T-cell (primary cell): Measurements from ENCODE around the gene EXOC1. TPM values are rescaled to one million over a fixed set of nuclear protein-coding genes. Genes with fewer than 3 reads are reported as not detected.

Experiments used
- ATAC-seq, 4 experiments: fragments of 200-7000 bp in 3 of 4; fragments of 150-1000 bp in 1 of 4; cut with Tn5 transposase; replicated peaks in 1 of 4; 1 replicate in 3 of 4; 2 replicates in 1 of 4; pipeline ENCODE4 v1.10.0; 2021; ENCODE audit warnings: moderate library complexity in 3 of 4, mild to moderate bottlenecking in 2 of 4, moderate number of reproducible peaks in 1 of 4
- CTCF ChIA-PET, 2 donors: fragments of 300-600 bp; sonication (Branson Sonifier 250); formaldehyde crosslinking; loops; one replicate each; lab custom pipeline; 2022; ENCODE audit warnings: antibody characterized with exemption in 2 of 2; lab: Charles Lee
- POLR2A ChIA-PET, 2 donors: fragments of 300-600 bp; sonication (Branson Sonifier 250); formaldehyde crosslinking; loops; one replicate each; lab custom pipeline; 2022; ENCODE audit warnings: antibody characterized with exemption in 2 of 2; lab: Charles Lee
- DNase-seq, 35 experiments: peaks; one replicate each; pipeline versions ENCODE4 v3.0.0 to v3.0.0-alpha.2; 2013 to 2023
- H3K27ac ChIP-seq: one replicate; pipeline ENCODE4 v1.5.1; 2013; ENCODE audit warnings: low read length
- H3K27me3 ChIP-seq, 2 experiments: replicated peaks in 1 of 2; 1 replicate in 1 of 2; 2 replicates in 1 of 2; pipeline versions ENCODE4 v1.6.1 to v1.7.0; 2013; ENCODE audit warnings: low read length in 1 of 2, mixed read lengths in 1 of 2; ENCODE audit not compliant: control insufficient read depth in 2 of 2, insufficient read depth in 2 of 2; ENCODE audit errors: extremely low read depth in 1 of 2
- H3K36me3 ChIP-seq, 2 donors: 1 replicate in 1 of 2; 2 replicates in 1 of 2; pipeline versions ENCODE4 v1.6.1 to v1.7.0; 2013; ENCODE audit warnings: low read length in 1 of 2; ENCODE audit not compliant: control insufficient read depth in 2 of 2, insufficient read depth in 1 of 2; ENCODE audit errors: extremely low read depth in 1 of 2
- H3K4me1 ChIP-seq, 2 experiments: 1 replicate in 1 of 2; 2 replicates in 1 of 2; pipeline versions ENCODE4 v1.6.1 to v1.7.0; 2013; ENCODE audit warnings: low read length in 2 of 2, mixed read lengths in 1 of 2; ENCODE audit not compliant: insufficient read depth in 2 of 2, control insufficient read depth in 1 of 2; ENCODE audit errors: extremely low read depth in 1 of 2
- H3K4me3 ChIP-seq, 2 donors: 1 replicate in 1 of 2; 2 replicates in 1 of 2; pipeline versions ENCODE4 v1.5.1 to v1.7.0; 2013; ENCODE audit warnings: mild to moderate bottlenecking in 2 of 2, low read length in 1 of 2, moderate library complexity in 1 of 2; ENCODE audit not compliant: control insufficient read depth in 1 of 2; ENCODE audit errors: extremely low read depth in 1 of 2
- H3K9me3 ChIP-seq: 2 replicates; pipeline ENCODE4 v1.7.0; 2013
- H3K27ac Mint-ChIP-seq, 2 donors: one replicate each; pipeline ENCODE4 v1.8.0; 2020 to 2021; ENCODE audit warnings: mild to moderate bottlenecking in 2 of 2, mixed read lengths in 2 of 2
- H3K27me3 Mint-ChIP-seq, 2 donors: one replicate each; pipeline ENCODE4 v1.8.0; 2021 to 2022; ENCODE audit warnings: mixed read lengths in 2 of 2
- H3K36me3 Mint-ChIP-seq: one replicate; pipeline ENCODE4 v1.8.0; 2021; ENCODE audit warnings: mixed read lengths
- H3K4me1 Mint-ChIP-seq, 3 donors: one replicate each; pipeline ENCODE4 v1.8.0; 2020 to 2022; ENCODE audit warnings: mixed read lengths in 3 of 3, mild to moderate bottlenecking in 1 of 3
- H3K4me3 Mint-ChIP-seq, 3 donors: one replicate each; pipeline ENCODE4 v1.8.0; 2020 to 2022; ENCODE audit warnings: mild to moderate bottlenecking in 3 of 3, mixed read lengths in 3 of 3, moderate library complexity in 3 of 3
- H3K9me3 Mint-ChIP-seq, 3 donors: one replicate each; pipeline ENCODE4 v1.8.0; 2020 to 2022; ENCODE audit warnings: mixed read lengths in 3 of 3
- WGBS: methylation state at CpG from one replicate; pipeline ENCODE4 v1.1.5; 2013; ENCODE audit warnings: missing lambda C conversion rate; ENCODE audit not compliant: insufficient coverage; 5-methylcytosine and 5-hydroxymethylcytosine counted together
- total RNA-seq, 35 experiments: library from RNA in 6 of 35; stranded (reverse) in 6 of 35; fragments of 120-200 nt in 1 of 35; gene quantifications; one replicate each; pipeline versions ENCODE4 v1.2.1 to v1.2.4 and lab custom pipeline; 2013 to 2026

EXOC1 gene
- total RNA-seq, 5 donors from 2014 or later (not counting 1 experiment from before 2014, with no cell fraction given) = 20.8 to 37.0 (median 34.7) TPM

- ChIA-PET CTCF (no interaction called here), POLR2A (interaction anchor here in 1 of 2 donors (0.5 kb wide), 1 partner anchor 59 kb away, joined by 5 read pairs; no protein-coding TSS in a partner anchor)
- no peak overlapping the region for H3K4me3 Mint-ChIP-seq
- Histone ChIP-seq H3K4me1 (peaks cover 0 to 3% of the 10 kb centered on the region in 2 experiments), H3K27ac (no peak overlapping the region), H3K27me3 (peaks cover 0 to 6% of the 10 kb centered on the region in 2 experiments), H3K9me3 (no peaks in the 10 kb centered on the region), H3K36me3 (no peaks in the 10 kb centered on the region), H3K4me3 (no peak overlapping the region)
- ATAC-seq (no peak), DNase-seq (no peak)
- H3K9me3 Mint-ChIP-seq = peaks cover 0 to 3% (median 0%) of the 10 kb centered on the region in 3 donors
- peaks cover 19 to 22% of the 10 kb centered on the region in 2 donors for H3K27me3 Mint-ChIP-seq
- no peak overlapping the region for H3K27ac Mint-ChIP-seq
- peaks cover 5 to 7% (median 6%) of the 10 kb centered on the region in 3 donors for H3K4me1 Mint-ChIP-seq
- H3K36me3 Mint-ChIP-seq = no peaks in the 10 kb centered on the region
- WGBS = no CpG with 5 or more reads among the region's 2 CpGs
Measured at GRCh38 chr4:55820279-55820678, 33.2 kb upstream of the EXOC1 start.

GRCh38 chr4:55822329-55822728 is 31.1 kb upstream of the EXOC1 start:
- Mint-ChIP-seq H3K9me3 (no peaks in the 10 kb centered on the region), H3K4me3 (no peak overlapping the region), H3K27me3 (peaks cover 24 to 27% of the 10 kb centered on the region in 2 donors), H3K36me3 (no peaks in the 10 kb centered on the region), H3K4me1 (peaks cover 5 to 7% (median 6%) of the 10 kb centered on the region in 3 donors), H3K27ac (no peak overlapping the region)
- no peak overlapping the region for H3K4me3 ChIP-seq
- H3K27me3 ChIP-seq = peaks cover 0 to 6% of the 10 kb centered on the region in 2 experiments
- H3K9me3 ChIP-seq = no peaks in the 10 kb centered on the region
- WGBS = no CpG with 5 or more reads among the region's 3 CpGs
- DNase-seq = no peak
- H3K27ac ChIP-seq = no peak overlapping the region
- ChIA-PET CTCF (no interaction called here), POLR2A (no interaction called here)
- no peaks in the 10 kb centered on the region for H3K36me3 ChIP-seq
- peaks cover 0 to 3% of the 10 kb centered on the region in 2 experiments for H3K4me1 ChIP-seq
- ATAC-seq = no peak

GRCh38 chr4:55824865-55825264 is 28.6 kb upstream of the EXOC1 start:
- H3K36me3 ChIP-seq = no peaks in the 10 kb centered on the region
- no peak overlapping the region for H3K27ac ChIP-seq
- H3K4me1 ChIP-seq = no peaks in the 10 kb centered on the region
- no peak for DNase-seq
- H3K9me3 ChIP-seq = no peaks in the 10 kb centered on the region
- ChIA-PET POLR2A (interaction anchor here in 1 of 2 donors (0.6 kb wide), 1 partner anchor 75 kb away, joined by 3 read pairs; no protein-coding TSS in a partner anchor), CTCF (no interaction called here)
- 86% methylated on average over 1 of the region's 2 CpGs for WGBS
- Mint-ChIP-seq H3K4me3 (no peak overlapping the region), H3K27ac (no peak overlapping the region), H3K9me3 (no peaks in the 10 kb centered on the region), H3K36me3 (no peaks in the 10 kb centered on the region), H3K4me1 (peaks cover 0 to 2% (median 0%) of the 10 kb centered on the region in 3 donors), H3K27me3 (peaks cover 19 to 35% of the 10 kb centered on the region in 2 donors)
- ATAC-seq = no peak
- no peak overlapping the region for H3K4me3 ChIP-seq
- H3K27me3 ChIP-seq = peaks cover 2 to 7% of the 10 kb centered on the region in 2 experiments

GRCh38 chr4:55826986-55827385 is 26.5 kb upstream of the EXOC1 start:
- H3K9me3 Mint-ChIP-seq = no peaks in the 10 kb centered on the region
- no peaks in the 10 kb centered on the region for H3K36me3 ChIP-seq
- no peaks in the 10 kb centered on the region for H3K36me3 Mint-ChIP-seq
- no peaks in the 10 kb centered on the region for H3K9me3 ChIP-seq
- peaks cover 2 to 7% of the 10 kb centered on the region in 2 experiments for H3K27me3 ChIP-seq
- no peak for DNase-seq
- CTCF ChIA-PET = no interaction called here
- no peak for ATAC-seq
- H3K27me3 Mint-ChIP-seq = peaks cover 21 to 38% of the 10 kb centered on the region in 2 donors
- no peaks in the 10 kb centered on the region for H3K4me1 ChIP-seq
- no peaks in the 10 kb centered on the region for H3K4me1 Mint-ChIP-seq
- no peak overlapping the region for H3K4me3 Mint-ChIP-seq
- no peak overlapping the region for H3K27ac ChIP-seq
- H3K4me3 ChIP-seq = no peak overlapping the region
- POLR2A ChIA-PET = no interaction called here
- no peak overlapping the region for H3K27ac Mint-ChIP-seq

GRCh38 chr4:55827582-55827981 is 25.9 kb upstream of the EXOC1 start:
- ATAC-seq (no peak), DNase-seq (no peak)
- H3K36me3 ChIP-seq = no peaks in the 10 kb centered on the region
- Mint-ChIP-seq H3K4me1 (no peaks in the 10 kb centered on the region), H3K9me3 (no peaks in the 10 kb centered on the region), H3K27me3 (peaks cover 21 to 34% of the 10 kb centered on the region in 2 donors), H3K27ac (no peak overlapping the region), H3K36me3 (no peaks in the 10 kb centered on the region), H3K4me3 (no peak overlapping the region)
- ChIA-PET POLR2A (no interaction called here), CTCF (no interaction called here)
- WGBS = no CpG with 5 or more reads among the region's 2 CpGs
- H3K27me3 ChIP-seq = peaks cover 2 to 7% of the 10 kb centered on the region in 2 experiments
- H3K9me3 ChIP-seq = no peaks in the 10 kb centered on the region
- no peak overlapping the region for H3K4me3 ChIP-seq
- no peaks in the 10 kb centered on the region for H3K4me1 ChIP-seq
- H3K27ac ChIP-seq = no peak overlapping the region

- Histone ChIP-seq H3K9me3 (no peaks in the 10 kb centered on the region), H3K27me3 (peaks cover 2 to 4% of the 10 kb centered on the region in 2 experiments), H3K4me1 (no peaks in the 10 kb centered on the region), H3K36me3 (no peaks in the 10 kb centered on the region), H3K4me3 (no peak overlapping the region), H3K27ac (no peak overlapping the region)
- Mint-ChIP-seq H3K4me3 (no peak overlapping the region), H3K36me3 (no peaks in the 10 kb centered on the region), H3K9me3 (no peaks in the 10 kb centered on the region), H3K27ac (no peak overlapping the region), H3K4me1 (no peaks in the 10 kb centered on the region), H3K27me3 (peaks cover 33 to 39% of the 10 kb centered on the region in 2 donors)
- ChIA-PET CTCF (no interaction called here), POLR2A (no interaction called here)
- no CpG with 5 or more reads among the region's 3 CpGs for WGBS
- ATAC-seq (no peak), DNase-seq (no peak)
Measured at GRCh38 chr4:55830048-55830447, 23.4 kb upstream of the EXOC1 start.
